Stimulated activated CD8-positive, alpha-beta memory T cell treated with anti-CD3 and anti-CD28 coated beads, Interleukin-7, amount 100 ng/mL, for 48 hours (primary cell): ENCODE measurements around the gene WWP2.
"Not testable (repeated sequence)": the region's sequence is repeated elsewhere in the genome, so short reads cannot be mapped to it uniquely, and the experiment has no call there.

ENCODE experiments used
- DNase-seq, 2 donors: peaks; one replicate each; pipeline ENCODE4 v3.0.0-alpha.2; 2020; ENCODE audit warnings: low read depth in 1 of 2; ENCODE audit errors: extremely low read depth in 1 of 2

WWP2 gene

DNA sequence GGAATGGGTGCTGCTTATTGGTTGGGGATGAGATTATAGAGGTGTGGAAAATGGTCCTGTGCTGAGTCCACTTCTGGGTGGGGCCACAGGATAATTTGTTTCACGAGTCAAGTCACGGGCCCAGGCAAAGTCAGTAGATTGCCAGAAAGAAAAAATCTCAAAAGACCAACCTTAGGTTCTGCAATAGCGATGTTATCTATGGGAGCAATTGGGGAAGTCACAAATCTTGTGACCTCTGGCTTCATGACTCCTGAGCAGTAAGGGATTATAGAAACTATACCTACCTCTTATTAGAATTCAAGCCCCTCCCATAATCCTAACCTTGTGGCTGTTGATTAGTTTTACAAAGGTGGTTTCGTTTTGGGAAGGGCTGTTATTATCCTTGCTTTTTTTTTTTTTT lies 31.4 kb downstream of the WWP2 start:
- DNase-seq, result no peak

GRCh38 chr16:69794486-69794885 lies 32.4 kb downstream of the WWP2 start:
- DNase-seq, result no peak

GRCh38 chr16:69796285-69797118 lies 34.4 kb downstream of the WWP2 start:
- DNase-seq, result peak in 1 of 2 donors; percentile 2

DNA sequence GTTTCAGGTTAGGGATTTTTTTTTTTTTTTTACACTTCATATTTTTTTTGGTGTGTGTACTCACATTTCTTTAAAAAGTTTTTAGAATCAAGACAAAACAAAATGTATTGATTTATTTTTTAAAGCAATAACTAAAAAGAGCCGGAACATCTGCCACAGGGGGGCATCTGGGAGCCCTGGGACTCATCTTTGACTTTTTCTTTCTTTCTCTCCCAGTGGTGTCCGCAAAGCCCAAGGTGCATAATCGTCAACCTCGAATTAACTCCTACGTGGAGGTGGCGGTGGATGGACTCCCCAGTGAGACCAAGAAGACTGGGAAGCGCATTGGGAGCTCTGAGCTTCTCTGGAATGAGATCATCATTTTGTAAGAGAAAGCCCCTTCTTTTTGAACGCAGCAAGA lies 36.3 kb downstream of the WWP2 start:
- DNase-seq, result no peak

GRCh38 chr16:69799611-69800031 lies 37.5 kb downstream of the WWP2 start:
- no peak for DNase-seq

DNA sequence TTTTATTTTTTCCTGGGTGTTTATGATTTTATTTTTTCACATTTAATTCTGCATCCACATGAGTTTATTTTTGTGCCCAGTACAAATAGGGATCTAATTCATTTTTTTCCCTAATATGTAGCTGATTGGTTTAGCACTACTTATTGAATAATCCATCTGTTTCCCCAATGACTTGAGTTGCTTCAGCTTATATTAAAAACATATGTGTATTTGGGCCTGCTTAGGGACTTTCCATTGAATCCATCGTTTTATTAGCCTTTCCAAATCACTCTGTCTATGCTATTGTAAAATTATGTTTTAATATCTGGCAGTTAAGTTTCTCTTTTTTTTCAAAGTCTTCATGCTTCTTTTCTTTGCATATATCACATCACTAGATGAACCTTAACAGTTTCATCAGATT lies 42.2 kb downstream of the WWP2 start:
- no peak for DNase-seq

GRCh38 chr16:69806776-69807175 lies 44.6 kb downstream of the WWP2 start:
- DNase-seq, result not testable (repeated sequence)

DNA sequence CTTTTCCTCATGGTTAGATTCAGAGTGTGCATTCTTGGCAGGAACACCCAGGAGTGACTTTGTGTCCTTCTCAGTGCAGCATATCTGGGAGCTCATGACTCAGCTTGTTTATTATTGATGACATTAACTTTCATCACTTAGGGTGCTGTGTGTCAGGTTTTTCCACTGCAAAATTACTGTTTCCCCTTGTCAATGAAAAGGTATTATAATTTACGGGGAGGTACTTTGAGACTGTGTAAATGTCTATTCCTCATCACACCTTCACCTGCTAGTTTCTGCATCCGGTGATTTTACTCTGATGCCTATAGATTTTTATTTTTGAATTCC lies 50.5 kb downstream of the WWP2 start:
- no peak for DNase-seq

DNA sequence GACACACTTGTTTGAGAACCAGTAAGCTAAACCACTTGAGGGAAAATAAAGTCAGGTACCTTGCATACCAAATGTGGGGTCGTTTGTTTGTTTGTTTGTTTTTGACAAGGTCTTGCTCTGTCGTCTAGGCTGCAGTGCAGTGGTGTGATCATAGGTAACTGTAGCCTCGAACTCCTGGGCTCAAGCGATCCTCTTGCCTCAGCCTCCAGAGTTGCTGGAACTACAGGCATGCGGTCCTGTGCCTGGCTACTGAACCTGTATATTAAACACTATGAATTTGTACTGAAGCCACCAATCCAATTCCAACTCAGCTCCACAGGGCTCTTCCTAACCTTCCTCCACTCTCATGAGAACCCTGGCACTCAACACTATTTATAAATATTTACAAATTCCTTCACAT lies 51.9 kb downstream of the WWP2 start:
- DNase-seq, result no peak

DNA sequence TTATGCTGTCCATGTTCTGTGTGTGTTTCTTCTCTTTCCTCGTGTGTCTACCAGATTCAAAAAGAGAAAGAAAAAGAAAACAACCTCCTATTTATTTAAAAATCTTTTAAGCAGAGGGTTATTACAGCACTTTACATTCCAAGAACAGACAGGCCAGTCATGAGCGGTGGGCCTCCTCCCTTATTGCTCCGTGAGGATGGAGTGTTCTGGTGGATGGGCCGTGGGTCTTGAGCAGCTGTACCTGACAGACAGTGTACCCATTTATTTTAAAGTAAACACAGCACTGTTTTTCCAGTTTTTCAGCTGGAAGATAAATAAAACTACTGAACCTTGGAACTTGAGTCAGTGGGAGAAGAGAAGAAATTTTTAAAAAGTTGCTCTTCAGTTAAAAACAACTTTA lies 52.4 kb downstream of the WWP2 start:
- DNase-seq, result no peak

- DNase-seq, result not testable (repeated sequence)
Measured at GRCh38 chr16:69815216-69815883, 53.2 kb downstream of the WWP2 start.

- no peak for DNase-seq
Measured at GRCh38 chr16:69816996-69817395, 54.9 kb downstream of the WWP2 start.

- DNase-seq, result no peak
Measured at GRCh38 chr16:69818891-69819545, 56.9 kb downstream of the WWP2 start.

DNA sequence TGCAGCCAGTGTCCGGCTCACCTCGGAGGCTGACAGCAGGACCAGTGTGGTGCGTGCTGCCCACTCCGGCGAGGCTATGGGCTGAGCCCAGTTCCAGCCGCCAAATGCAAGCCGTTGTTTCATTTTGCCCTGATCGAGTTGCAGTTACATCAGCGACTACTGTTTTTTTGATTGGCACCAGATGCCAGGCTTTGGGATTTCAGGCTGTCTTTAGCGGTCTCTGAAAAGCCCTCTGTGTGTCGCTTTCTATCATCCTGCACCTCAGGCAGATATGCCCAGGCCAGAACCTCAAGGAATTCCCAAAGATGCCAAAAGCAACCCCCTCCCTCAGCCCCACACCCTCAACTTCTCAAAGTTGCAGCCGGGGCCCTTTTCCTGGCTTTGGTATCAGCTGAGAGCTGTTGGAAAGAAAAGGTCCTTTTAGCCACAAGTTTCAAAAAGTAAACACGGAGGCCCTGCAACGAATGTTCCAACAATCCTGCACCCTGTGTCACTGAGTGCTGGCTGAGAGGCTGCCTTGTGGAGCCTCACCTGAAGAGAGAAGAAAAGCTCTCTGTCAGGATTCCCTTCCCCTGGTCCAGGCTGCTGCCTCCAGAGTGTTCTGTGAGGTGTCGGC lies 58.9 kb downstream of the WWP2 start:
- no peak for DNase-seq

DNA sequence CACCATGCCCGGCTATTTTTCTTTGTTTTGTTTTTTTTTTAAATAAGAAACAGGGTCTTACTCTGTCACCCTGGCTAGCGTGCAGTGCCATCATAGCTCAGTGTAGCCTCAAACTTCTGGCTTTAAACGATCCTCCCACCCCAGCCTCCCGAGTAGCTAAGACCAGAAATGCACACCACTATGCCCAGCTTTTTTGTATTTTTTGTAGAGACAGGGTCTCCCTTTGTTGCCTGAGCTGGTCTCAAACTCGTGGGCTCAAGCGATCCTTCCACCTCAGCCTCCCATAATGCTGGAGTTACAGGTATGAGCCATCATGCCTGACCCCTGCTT lies 59.7 kb downstream of the WWP2 start:
- DNase-seq, result no peak

- no peak for DNase-seq
Measured at GRCh38 chr16:69822174-69822935, 60.2 kb downstream of the WWP2 start.

GRCh38 chr16:69823831-69824563 lies 61.9 kb downstream of the WWP2 start:
- no peak for DNase-seq

- DNase-seq, result not testable (repeated sequence)
Measured at GRCh38 chr16:69824564-69825142, 62.5 kb downstream of the WWP2 start.

DNA sequence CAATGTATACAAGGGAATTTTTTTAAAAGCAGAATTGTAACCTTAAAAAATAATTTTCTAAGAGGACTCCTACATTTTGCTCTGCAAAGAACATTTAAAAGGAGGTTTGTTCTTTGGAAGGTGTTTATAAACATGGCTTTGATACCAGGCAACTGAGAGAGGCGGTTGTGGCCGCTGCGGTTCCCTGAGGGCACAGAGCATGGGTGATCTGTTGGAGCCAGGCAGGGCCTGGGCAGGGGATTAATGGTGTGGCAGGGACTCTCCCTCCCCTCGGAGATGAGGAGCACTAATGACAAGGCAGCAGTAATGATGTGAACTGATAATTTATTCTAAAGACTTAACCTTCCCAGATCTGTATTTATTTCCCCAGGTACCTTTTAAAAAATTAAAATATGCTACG lies 65.4 kb downstream of the WWP2 start:
- no peak for DNase-seq

- no peak for DNase-seq
Measured at GRCh38 chr16:69829338-69829737, 67.2 kb downstream of the WWP2 start.
